ENCODE results near the gene ADGRB2.

- TF ChIP-seq CTCF (IDR thresholded peaks at IDR 0.05) (no peak), POLR2A (IDR thresholded peaks at IDR 0.05) (no peak)
Observed at GRCh38 chr1:31783846-31784245, 19.7 kb upstream of the ADGRB2 start.

All from esophagus squamous epithelium (tissue), 4 donors.